ENCODE data around the gene ARRDC3. TPM values are rescaled to one million over a fixed set of nuclear protein-coding genes. Genes with fewer than 3 reads are reported as not detected.

Gene ARRDC3
- total and polyA plus RNA-seq, 9 of the 15 experiments (the other 6 are each of a cell fraction or from before 2014, with no cell fraction given), result 15.3 to 58.1 (median 39.4) TPM

DNA sequence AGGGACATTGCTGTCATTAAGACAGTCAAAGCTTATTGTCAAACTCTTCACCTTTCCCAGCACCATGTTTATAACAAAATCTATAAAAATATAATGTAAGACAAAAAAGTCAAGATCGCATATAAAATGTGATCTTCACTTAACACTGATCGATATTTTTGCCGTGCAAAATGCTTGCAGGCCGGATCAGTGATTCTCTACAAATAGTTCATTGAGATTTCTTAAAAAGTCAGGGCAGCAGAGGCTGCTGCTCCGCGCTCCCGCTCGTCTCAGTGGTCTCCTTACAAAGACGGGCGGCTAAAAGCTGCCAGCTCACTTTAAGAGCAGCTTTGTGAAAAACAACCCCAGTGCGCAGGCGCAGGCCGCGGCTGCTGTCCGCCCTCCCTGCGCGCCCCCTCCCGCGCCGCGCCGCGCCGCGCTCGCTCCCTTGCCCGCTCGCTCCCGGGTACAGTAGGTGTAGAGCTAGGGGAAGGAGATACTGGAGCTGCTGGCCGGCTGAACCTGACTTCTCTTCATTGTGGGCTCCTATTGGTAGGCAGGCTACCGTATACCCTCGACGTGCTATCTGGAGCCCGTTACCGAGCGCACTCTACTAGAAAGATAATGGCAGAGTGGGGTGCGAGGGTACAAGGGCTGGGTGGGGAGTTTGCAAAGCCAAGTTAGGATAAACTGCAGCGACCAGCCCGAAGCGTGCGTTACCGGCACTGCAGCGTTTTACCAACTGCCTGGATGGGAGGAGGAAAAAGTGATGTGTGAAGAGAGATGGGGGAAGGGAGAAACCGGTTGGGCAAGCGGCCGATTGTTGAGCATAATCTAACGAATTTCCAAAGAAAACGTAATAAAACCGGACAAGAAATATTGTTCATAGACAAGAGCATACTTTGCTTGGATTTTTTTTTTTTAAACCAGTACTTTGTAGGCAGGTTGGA is at the start of gene ARRDC3 (continued):
- TF ChIP-seq CHAMP1 (IDR thresholded peaks at IDR 0.05) (peak; percentile 39; the same call in 1 of the 2 replicates), RHOXF2B (CRISPR knock-in tag; conservative IDR thresholded peaks at IDR 0.05) (no peak), CREM (IDR thresholded peaks at IDR 0.05; ENCODE audit: low read depth) (peak; percentile 53), MAZ (CRISPR knock-in tag; conservative IDR thresholded peaks at IDR 0.05 in 1 of 2, IDR thresholded peaks at IDR 0.05 in 1 of 2) (peak; percentile 88 to 97), MBD2 (IDR thresholded peaks at IDR 0.05; ENCODE audit: borderline replicate concordance, low read depth) (peak; percentile 69), RERE (CRISPR knock-in tag; IDR thresholded peaks at IDR 0.05; ENCODE audit: borderline replicate concordance) (no peak), JUND (IDR thresholded peaks at IDR 0.05; ENCODE audit: borderline replicate concordance, low read depth, low read length) (no peak), JUND (tag; IDR thresholded peaks at IDR 0.05; ENCODE audit: borderline replicate concordance, low read depth, low read length) (0 out of 3 replicates have a peak, but pooled peaks have one; percentile 30), HDAC2 (IDR thresholded peaks at IDR 0.05) (peak; percentile 42; the same call in 1 of the 2 replicates), GATAD2B (IDR thresholded peaks at IDR 0.05; ENCODE audit: borderline replicate concordance) (peak; percentile 71; the same call in 1 of the 2 replicates), PREB (CRISPR knock-in tag; IDR thresholded peaks at IDR 0.05) (no peak), SMARCE1 (IDR thresholded peaks at IDR 0.05) (peak; percentile 35; the same call in 1 of the 2 replicates), ZNF175 (CRISPR knock-in tag; IDR thresholded peaks at IDR 0.05; ENCODE audit: low read depth) (peak; percentile 63)
- TF ChIP-seq, protein P1, sequence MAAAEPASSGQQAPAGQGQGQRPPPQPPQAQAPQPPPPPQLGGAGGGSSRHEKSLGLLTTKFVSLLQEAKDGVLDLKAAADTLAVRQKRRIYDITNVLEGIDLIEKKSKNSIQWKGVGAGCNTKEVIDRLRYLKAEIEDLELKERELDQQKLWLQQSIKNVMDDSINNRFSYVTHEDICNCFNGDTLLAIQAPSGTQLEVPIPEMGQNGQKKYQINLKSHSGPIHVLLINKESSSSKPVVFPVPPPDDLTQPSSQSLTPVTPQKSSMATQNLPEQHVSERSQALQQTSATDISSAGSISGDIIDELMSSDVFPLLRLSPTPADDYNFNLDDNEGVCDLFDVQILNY (CRISPR knock-in tag; IDR thresholded peaks at IDR 0.05), result no peak
- TF ChIP-seq, protein P2, sequence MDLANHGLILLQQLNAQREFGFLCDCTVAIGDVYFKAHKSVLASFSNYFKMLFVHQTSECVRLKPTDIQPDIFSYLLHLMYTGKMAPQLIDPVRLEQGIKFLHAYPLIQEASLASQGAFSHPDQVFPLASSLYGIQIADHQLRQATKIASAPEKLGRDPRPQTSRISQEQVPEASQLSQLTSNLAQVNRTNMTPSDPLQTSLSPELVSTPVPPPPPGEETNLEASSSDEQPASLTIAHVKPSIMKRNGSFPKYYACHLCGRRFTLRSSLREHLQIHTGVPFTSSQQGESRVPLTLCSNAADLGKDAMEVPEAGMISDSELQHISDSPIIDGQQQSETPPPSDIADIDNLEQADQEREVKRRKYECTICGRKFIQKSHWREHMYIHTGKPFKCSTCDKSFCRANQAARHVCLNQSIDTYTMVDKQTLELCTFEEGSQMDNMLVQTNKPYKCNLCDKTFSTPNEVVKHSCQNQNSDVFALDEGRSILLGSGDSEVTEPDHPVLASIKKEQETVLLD (IDR thresholded peaks at IDR 0.05), result peak; percentile 79
